Measurements from ENCODE around the gene JAML. TPM values are rescaled to one million over a fixed set of nuclear protein-coding genes. Genes with fewer than 3 reads are reported as not detected.

JAML gene
- total RNA-seq, 2 donors from 2014 or later, result 3.3 to 12.0 TPM

- no peak overlapping the region for H3K4me3 ChIP-seq
- no peaks in the 10 kb centered on the region for H3K4me1 ChIP-seq
These were observed 77.3 kb downstream of the JAML start for GRCh38 chr11:118147502-118147901.

GRCh38 chr11:118146554-118146953 is 78.3 kb downstream of the JAML start:
- no peaks in the 10 kb centered on the region for H3K36me3 ChIP-seq
- H3K9me3 ChIP-seq, result no peaks in the 10 kb centered on the region
- no peaks in the 10 kb centered on the region for H3K4me1 ChIP-seq
- H3K27me3 ChIP-seq, result peaks cover 15% of the 10 kb centered on the region
- no peak for TF ChIP-seq CTCF (IDR thresholded peaks at IDR 0.05)
- no peak overlapping the region for H3K4me3 ChIP-seq
- H3K27ac ChIP-seq, result no peak overlapping the region
- DNase-seq, result no peak
- intact Hi-C loops (cut with DNase I), result loop anchor here (2.0 to 10.0 kb wide), 3 partner anchors 24 to 208 kb away; partner anchors contain the start of gene UBE4A
- H3K9ac ChIP-seq (ENCODE audit: low read depth in 2 of 2, low read length in 2 of 2), result no peak overlapping the region

More at GRCh38 chr11:118147502-118147901, 77.3 kb downstream of the JAML start:
- intact Hi-C loops (cut with DNase I), result loop anchor here (2.0 to 10.0 kb wide), 3 partner anchors 23 to 207 kb away; partner anchors contain the start of gene UBE4A
- H3K9me3 ChIP-seq, result no peaks in the 10 kb centered on the region
- no peak overlapping the region for H3K27ac ChIP-seq
- TF ChIP-seq CTCF (IDR thresholded peaks at IDR 0.05), result no peak
- DNase-seq, result no peak
- H3K9ac ChIP-seq (ENCODE audit: low read depth in 2 of 2, low read length in 2 of 2), result no peak overlapping the region
- H3K27me3 ChIP-seq, result peaks cover 24% of the 10 kb centered on the region
- no peaks in the 10 kb centered on the region for H3K36me3 ChIP-seq

GRCh38 chr11:118145285-118146227 is 79.3 kb downstream of the JAML start:
- TF ChIP-seq CTCF (IDR thresholded peaks at IDR 0.05), result peak; percentile 80
- peak; percentile 97 for DNase-seq
- no peak overlapping the region for H3K27ac ChIP-seq
- H3K4me3 ChIP-seq, result peak overlapping the region; percentile 45
- H3K4me1 ChIP-seq, result no peaks in the 10 kb centered on the region
- H3K9me3 ChIP-seq, result no peaks in the 10 kb centered on the region
- peaks cover 12% of the 10 kb centered on the region for H3K27me3 ChIP-seq
- peak overlapping the region; percentile 52 to 54 for H3K9ac ChIP-seq (ENCODE audit: low read depth in 2 of 2, low read length in 2 of 2)
- no peaks in the 10 kb centered on the region for H3K36me3 ChIP-seq
- intact Hi-C loops (cut with DNase I), result loop anchor here (2.0 to 10.0 kb wide), 3 partner anchors 25 to 209 kb away; partner anchors contain the start of gene UBE4A

GRCh38 chr11:118144301-118145268 is 80.2 kb downstream of the JAML start:
- Histone ChIP-seq H3K36me3 (no peaks in the 10 kb centered on the region), H3K27ac (no peak overlapping the region), H3K9me3 (no peaks in the 10 kb centered on the region), H3K4me3 (no peak overlapping the region), H3K27me3 (peaks cover 7% of the 10 kb centered on the region), H3K4me1 (no peaks in the 10 kb centered on the region), H3K9ac (ENCODE audit: low read depth in 2 of 2, low read length in 2 of 2) (no peak overlapping the region)
- TF ChIP-seq CTCF (IDR thresholded peaks at IDR 0.05), result no peak
- DNase-seq, result no peak
- intact Hi-C loops (cut with DNase I), result loop anchor here (5.0 to 10.0 kb wide), 2 partner anchors 148 to 210 kb away; partner anchors contain the start of gene UBE4A

Other genes with a start within 250 kb of the JAML start
- 1 to 10 TPM; 4.4 to 9.8 TPM for gene IL10RA, start 238.6 kb downstream of the JAML start, total RNA-seq
- gene TMPRSS4, start 147.9 kb downstream of the JAML start, total RNA-seq, result 100 to 1,000 TPM; 309 to 344 TPM
- gene SMIM35, start 138.0 kb downstream of the JAML start, total RNA-seq, result not detected
- 1 to 10 TPM in 1 of 2 donors, under 1 TPM in 1; 0.59 to 1.5 TPM for gene SCN4B, start 72.2 kb downstream of the JAML start, total RNA-seq
- gene SCN2B, start 48.4 kb downstream of the JAML start, total RNA-seq, result under 1 TPM; 0.12 to 0.45 TPM
- gene MPZL3, start 27.4 kb upstream of the JAML start, total RNA-seq, result 10 to 100 TPM; 10.9 to 27.8 TPM
- gene MPZL2, start 39.3 kb upstream of the JAML start, total RNA-seq, result 100 to 1,000 TPM in 1 of 2 donors, 10 to 100 TPM in 1; 58.8 to 114 TPM
- 1 to 10 TPM; 4.3 to 5.7 TPM for gene CD3E, start 79.7 kb upstream of the JAML start, total RNA-seq
- gene CD3D, start 117.7 kb upstream of the JAML start, total RNA-seq, result 1 to 10 TPM; 3.1 to 4.7 TPM
- gene CD3G, start 119.3 kb upstream of the JAML start, total RNA-seq, result 1 to 10 TPM; 1.6 to 2.0 TPM
- 10 to 100 TPM; 44.8 to 46.9 TPM for gene UBE4A, start 134.6 kb upstream of the JAML start, total RNA-seq
- 100 to 1,000 TPM; 282 to 380 TPM for gene ATP5MG, start 176.6 kb upstream of the JAML start, total RNA-seq
- 10 to 100 TPM; 33.8 to 45.1 TPM for gene KMT2A, start 211.5 kb upstream of the JAML start, total RNA-seq